WTC11 (cell line): ENCODE measurements around the gene COMMD4. TPM values are rescaled to one million over a fixed set of nuclear protein-coding genes. Genes with fewer than 3 reads are reported as not detected.

Experiments
- ATAC-seq: fragments of 200-7000 bp; cut with Tn5 transposase; 2 replicates; pipeline ENCODE4 v1.10.0; 2021; ENCODE audit warnings: mild to moderate bottlenecking, moderate library complexity
- CTCF ChIA-PET: fragments of 300-600 bp; sonication (Branson Sonifier 250); formaldehyde crosslinking; loops from one replicate; lab custom pipeline; 2021; ENCODE audit warnings: antibody characterized with exemption; lab: Charles Lee
- POLR2A ChIA-PET: fragments of 350-600 bp; sonication (Branson Sonifier 250); formaldehyde crosslinking; loops from one replicate; lab custom pipeline; 2021; ENCODE audit warnings: antibody characterized with exemption; lab: Charles Lee
- DNase-seq: peaks from one replicate; pipeline ENCODE4 v3.0.0; 2021; ENCODE audit warnings: low spot score
- H3K27ac Mint-ChIP-seq: 2 replicates; pipeline ENCODE4 v1.8.0; 2021; ENCODE audit warnings: mixed read lengths
- H3K27me3 Mint-ChIP-seq: 2 replicates; pipeline ENCODE4 v1.8.0; 2021; ENCODE audit warnings: low read depth, mild to moderate bottlenecking, moderate library complexity, mixed read lengths
- H3K36me3 Mint-ChIP-seq: 2 replicates; pipeline ENCODE4 v1.8.0; 2021; ENCODE audit warnings: mixed read lengths
- H3K4me1 Mint-ChIP-seq: 2 replicates; pipeline ENCODE4 v1.8.0; 2022; ENCODE audit warnings: mixed read lengths
- H3K4me3 Mint-ChIP-seq: 2 replicates; pipeline ENCODE4 v1.8.0; 2021; ENCODE audit warnings: mild to moderate bottlenecking, moderate library complexity, mixed read lengths
- H3K9me3 Mint-ChIP-seq: 2 replicates; pipeline ENCODE4 v1.8.0; 2021; ENCODE audit warnings: mixed read lengths
- CREM ChIP-seq: sonication (generic); formaldehyde crosslinking; IDR thresholded peaks from 2 replicates; pipeline ENCODE4 v1.8.1; 2022; ENCODE audit warnings: mild to moderate bottlenecking, missing genetic modification reagents, moderate library complexity
- ERG ChIP-seq: fragments of 250-450 bp; sonication (Bioruptor Pico); IDR thresholded peaks from 2 replicates; pipeline ENCODE4 v1.8.0; 2021; ENCODE audit warnings: mild to moderate bottlenecking
- ESRRA ChIP-seq: sonication (generic); formaldehyde crosslinking; IDR thresholded peaks from 2 replicates; pipeline ENCODE4 v1.8.1; 2022; ENCODE audit warnings: mild to moderate bottlenecking, missing genetic modification reagents, borderline replicate concordance
- FOXP1 ChIP-seq: sonication (generic); formaldehyde crosslinking; IDR thresholded peaks from 2 replicates; pipeline ENCODE4 v1.8.0; 2022; ENCODE audit warnings: missing genetic modification reagents, mild to moderate bottlenecking, moderate library complexity, borderline replicate concordance
- GTF2I ChIP-seq: fragments of 250-450 bp; sonication (Bioruptor Pico); conservative IDR thresholded peaks from 2 replicates; pipeline ENCODE4 v1.4.0; 2021; ENCODE audit warnings: mild to moderate bottlenecking
- HMGA2 ChIP-seq: fragments of 250-450 bp; sonication (Bioruptor Pico); IDR thresholded peaks from 2 replicates; pipeline ENCODE4 v1.4.0; 2021; ENCODE audit warnings: mild to moderate bottlenecking, moderate library complexity
- JAZF1 ChIP-seq: fragments of 250-450 bp; sonication (Bioruptor Pico); IDR thresholded peaks from 2 replicates; pipeline ENCODE4 v1.9.0; 2021; ENCODE audit warnings: moderate library complexity, mild to moderate bottlenecking, inconsistent platforms
- KAT7 ChIP-seq: sonication (generic); formaldehyde crosslinking; IDR thresholded peaks from 2 replicates; pipeline ENCODE4 v1.8.1; 2023; ENCODE audit warnings: missing genetic modification reagents, mild to moderate bottlenecking, borderline replicate concordance
- MYBL2 ChIP-seq: sonication (generic); formaldehyde crosslinking; IDR thresholded peaks from 2 replicates; pipeline ENCODE4 v1.8.1; 2023; ENCODE audit warnings: mild to moderate bottlenecking, moderate library complexity, missing genetic modification reagents
- NFE2L1 ChIP-seq: sonication (generic); formaldehyde crosslinking; IDR thresholded peaks from 2 replicates; pipeline ENCODE4 v1.8.1; 2023; ENCODE audit warnings: missing genetic modification reagents
- NFYB ChIP-seq: sonication (generic); formaldehyde crosslinking; conservative IDR thresholded peaks from 2 replicates; pipeline ENCODE4 v1.8.0; 2022; ENCODE audit warnings: low read depth, missing genetic modification reagents
- SOX15 ChIP-seq: fragments of 250-450 bp; sonication (Bioruptor Pico); IDR thresholded peaks from 2 replicates; pipeline ENCODE4 v1.9.0; 2021; ENCODE audit warnings: mild to moderate bottlenecking
- ZNF121 ChIP-seq: sonication (generic); formaldehyde crosslinking; IDR thresholded peaks from 2 replicates; pipeline ENCODE4 v1.8.0; 2023; ENCODE audit warnings: missing genetic modification reagents
- ZNF263 ChIP-seq: sonication (generic); formaldehyde crosslinking; IDR thresholded peaks from 2 replicates; pipeline ENCODE4 v1.8.1; 2022; ENCODE audit warnings: low read depth, mild to moderate bottlenecking, moderate library complexity, missing genetic modification reagents
- ZNF281 ChIP-seq: sonication (generic); formaldehyde crosslinking; IDR thresholded peaks from 2 replicates; pipeline ENCODE4 v1.8.0; 2023; ENCODE audit warnings: mild to moderate bottlenecking, missing genetic modification reagents
- total RNA-seq: library from RNA; stranded (reverse); gene quantifications from 3 replicates; pipeline ENCODE4 v1.2.3, GENCODE V29; 2021
- TF ChIP-seq, protein P1 (sequence below): sonication (generic); formaldehyde crosslinking; IDR thresholded peaks from 2 replicates; pipeline ENCODE4 v1.8.1; 2023; ENCODE audit warnings: mild to moderate bottlenecking, missing genetic modification reagents, moderate library complexity
- TF ChIP-seq, protein P2 (sequence below): sonication (generic); formaldehyde crosslinking; IDR thresholded peaks from 2 replicates; pipeline ENCODE4 v1.8.1; 2022; ENCODE audit warnings: mild to moderate bottlenecking, moderate library complexity, missing genetic modification reagents

The COMMD4 gene
- total RNA-seq, 1 experiment from 2014 or later: 140 TPM

GRCh38 chr15:75369897-75370581 lies 34.2 kb downstream of the COMMD4 start:
- Mint-ChIP-seq H3K36me3 (peaks cover 48% of the 10 kb centered on the region), H3K4me3 (peak overlapping the region; percentile 90), H3K9me3 (no peaks in the 10 kb centered on the region), H3K27ac (peak overlapping the region; percentile 96), H3K27me3 (no peaks in the 10 kb centered on the region), H3K4me1 (peaks cover 18% of the 10 kb centered on the region)
- DNase-seq: no peak
- ATAC-seq: no peak
- POLR2A ChIA-PET: interaction anchor here (0.7 to 3.1 kb wide), 3 partner anchors 81 to 160 kb away, joined by 7 to 33 read pairs (median 32); partner anchors contain the start of gene SIN3A
- no peak for TF ChIP-seq ZNF281 (CRISPR knock-in tag)
- TF ChIP-seq NFYB: no peak
- TF ChIP-seq KAT7 (CRISPR knock-in tag): no peak
- TF ChIP-seq, protein P1, sequence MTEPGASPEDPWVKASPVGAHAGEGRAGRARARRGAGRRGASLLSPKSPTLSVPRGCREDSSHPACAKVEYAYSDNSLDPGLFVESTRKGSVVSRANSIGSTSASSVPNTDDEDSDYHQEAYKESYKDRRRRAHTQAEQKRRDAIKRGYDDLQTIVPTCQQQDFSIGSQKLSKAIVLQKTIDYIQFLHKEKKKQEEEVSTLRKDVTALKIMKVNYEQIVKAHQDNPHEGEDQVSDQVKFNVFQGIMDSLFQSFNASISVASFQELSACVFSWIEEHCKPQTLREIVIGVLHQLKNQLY: no peak
- no peak for TF ChIP-seq SOX15 (CRISPR knock-in tag)
- TF ChIP-seq ZNF121 (CRISPR knock-in tag): peak; percentile 93
- TF ChIP-seq ERG (CRISPR knock-in tag): no peak
- TF ChIP-seq FOXP1 (CRISPR knock-in tag): no peak
- TF ChIP-seq, protein P2, sequence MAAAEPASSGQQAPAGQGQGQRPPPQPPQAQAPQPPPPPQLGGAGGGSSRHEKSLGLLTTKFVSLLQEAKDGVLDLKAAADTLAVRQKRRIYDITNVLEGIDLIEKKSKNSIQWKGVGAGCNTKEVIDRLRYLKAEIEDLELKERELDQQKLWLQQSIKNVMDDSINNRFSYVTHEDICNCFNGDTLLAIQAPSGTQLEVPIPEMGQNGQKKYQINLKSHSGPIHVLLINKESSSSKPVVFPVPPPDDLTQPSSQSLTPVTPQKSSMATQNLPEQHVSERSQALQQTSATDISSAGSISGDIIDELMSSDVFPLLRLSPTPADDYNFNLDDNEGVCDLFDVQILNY (CRISPR knock-in tag): no peak
- no peak for TF ChIP-seq HMGA2 (CRISPR knock-in tag)
- no peak for TF ChIP-seq MYBL2 (CRISPR knock-in tag)
- no peak for TF ChIP-seq CREM (CRISPR knock-in tag)
- no peak for TF ChIP-seq ESRRA (CRISPR knock-in tag)
- peak; percentile 77; the same call in 1 of the 2 replicates for TF ChIP-seq GTF2I (CRISPR knock-in tag)
- no peak for TF ChIP-seq ZNF263 (CRISPR knock-in tag)
- CTCF ChIA-PET: interaction anchor here (0.5 to 1.1 kb wide), 4 partner anchors 146 to 560 kb away, joined by 3 to 7 read pairs (median 4); no protein-coding TSS in a partner anchor

- no peak for TF ChIP-seq NFE2L1 (CRISPR knock-in tag)
- TF ChIP-seq, protein P1: no peak
- no peak for TF ChIP-seq JAZF1
- TF ChIP-seq SOX15 (CRISPR knock-in tag): no peak
- CTCF ChIA-PET: interaction anchor here (0.8 kb wide), 1 partner anchor 315 kb away, joined by 3 read pairs; no protein-coding TSS in a partner anchor
- Mint-ChIP-seq H3K27ac (peak overlapping the region; percentile 29), H3K4me1 (peaks cover 18% of the 10 kb centered on the region), H3K9me3 (no peaks in the 10 kb centered on the region), H3K4me3 (no peak overlapping the region), H3K27me3 (no peaks in the 10 kb centered on the region), H3K36me3 (peaks cover 53% of the 10 kb centered on the region)
- POLR2A ChIA-PET: no interaction called here
- DNase-seq: no peak
- ATAC-seq: no peak
Measured at GRCh38 chr15:75371486-75371885, 35.6 kb downstream of the COMMD4 start.
